GM12878 (cell line): ENCODE measurements around the gene CTSA.

ENCODE experiments used
- BHLHE40 ChIP-seq, 2 experiments: fragments of 450-650 bp in 1 of 2; IDR thresholded peaks; 2 replicates each; pipeline ENCODE4 v1.6.1; 2011 to 2017; ENCODE audit warnings: low read depth in 2 of 2, borderline replicate concordance in 1 of 2, improper control_type of control experiment in 1 of 2, low read length in 1 of 2, mild to moderate bottlenecking in 1 of 2
- BRCA1 ChIP-seq: IDR thresholded peaks from 2 replicates; pipeline ENCODE4 v1.6.1; 2011; ENCODE audit warnings: low read depth, low read length, improper control_type of control experiment
- CEBPB ChIP-seq, 2 experiments: fragments of 150-350 bp in 1 of 2; IDR thresholded peaks; 2 replicates each; pipeline ENCODE4 v1.6.1; 2012 to 2014; ENCODE audit warnings: low read depth in 2 of 2, low read length in 2 of 2, borderline replicate concordance in 1 of 2, inconsistent platforms in 1 of 2
- FOXK2 ChIP-seq: fragments of 450-650 bp; IDR thresholded peaks from 2 replicates; pipeline ENCODE4 v1.6.1; 2017; ENCODE audit warnings: mild to moderate bottlenecking, moderate library complexity
- GABPA ChIP-seq: IDR thresholded peaks from 2 replicates; pipeline ENCODE4 v1.6.1; 2014; ENCODE audit warnings: antibody characterized with exemption, low read depth, mild to moderate bottlenecking, inconsistent platforms
- IKZF1 ChIP-seq: fragments of 450-650 bp; conservative IDR thresholded peaks from 2 replicates; pipeline ENCODE4 v1.6.1; 2017; ENCODE audit warnings: antibody characterized with exemption, mild to moderate bottlenecking
- KLF5 ChIP-seq: fragments of 450-650 bp; IDR thresholded peaks from 2 replicates; pipeline ENCODE4 v1.6.1; 2014; ENCODE audit warnings: mild to moderate bottlenecking; ENCODE audit not compliant: partially characterized antibody
- MXI1 ChIP-seq: fragments of 150-350 bp; IDR thresholded peaks from 2 replicates; pipeline ENCODE4 v1.6.1; 2011; ENCODE audit warnings: low read depth, mild to moderate bottlenecking, inconsistent platforms, low read length, improper control_type of control experiment
- POLR2A ChIP-seq: IDR thresholded peaks from 2 replicates; pipeline ENCODE4 v1.6.1; 2011; ENCODE audit warnings: low read depth, mild to moderate bottlenecking, low read length
- POLR2AphosphoS5 ChIP-seq: IDR thresholded peaks from 2 replicates; pipeline ENCODE4 v1.6.1; 2011; ENCODE audit warnings: mild to moderate bottlenecking, low read length, inconsistent platforms
- SIN3A ChIP-seq: IDR thresholded peaks from 2 replicates; pipeline ENCODE4 v1.6.1; 2012; ENCODE audit warnings: low read depth, low read length, improper control_type of control experiment
- SP1 ChIP-seq: IDR thresholded peaks from one replicate; pipeline ENCODE4 v1.6.1; 2011; ENCODE audit warnings: low read depth, low read length
- SPI1 ChIP-seq: IDR thresholded peaks from 2 replicates; pipeline ENCODE4 v1.6.1; 2011; ENCODE audit warnings: low read depth, mild to moderate bottlenecking, low read length, moderate library complexity, borderline replicate concordance; ENCODE audit not compliant: insufficient read depth
- TF ChIP-seq, protein P1 (sequence below), 3 experiments: IDR thresholded peaks in 2 of 3; conservative IDR thresholded peaks in 1 of 3; 2 replicates each; pipeline ENCODE4 v1.5.1; 2011; ENCODE audit warnings: low read depth in 3 of 3, low read length in 3 of 3, mild to moderate bottlenecking in 3 of 3, control low read depth in 2 of 3, moderate library complexity in 2 of 3, inconsistent platforms in 1 of 3, mixed read lengths in 1 of 3; ENCODE audit not compliant: control insufficient read depth in 2 of 3, insufficient read depth in 1 of 3; ENCODE audit errors: extremely low read depth in 1 of 3

DNA sequence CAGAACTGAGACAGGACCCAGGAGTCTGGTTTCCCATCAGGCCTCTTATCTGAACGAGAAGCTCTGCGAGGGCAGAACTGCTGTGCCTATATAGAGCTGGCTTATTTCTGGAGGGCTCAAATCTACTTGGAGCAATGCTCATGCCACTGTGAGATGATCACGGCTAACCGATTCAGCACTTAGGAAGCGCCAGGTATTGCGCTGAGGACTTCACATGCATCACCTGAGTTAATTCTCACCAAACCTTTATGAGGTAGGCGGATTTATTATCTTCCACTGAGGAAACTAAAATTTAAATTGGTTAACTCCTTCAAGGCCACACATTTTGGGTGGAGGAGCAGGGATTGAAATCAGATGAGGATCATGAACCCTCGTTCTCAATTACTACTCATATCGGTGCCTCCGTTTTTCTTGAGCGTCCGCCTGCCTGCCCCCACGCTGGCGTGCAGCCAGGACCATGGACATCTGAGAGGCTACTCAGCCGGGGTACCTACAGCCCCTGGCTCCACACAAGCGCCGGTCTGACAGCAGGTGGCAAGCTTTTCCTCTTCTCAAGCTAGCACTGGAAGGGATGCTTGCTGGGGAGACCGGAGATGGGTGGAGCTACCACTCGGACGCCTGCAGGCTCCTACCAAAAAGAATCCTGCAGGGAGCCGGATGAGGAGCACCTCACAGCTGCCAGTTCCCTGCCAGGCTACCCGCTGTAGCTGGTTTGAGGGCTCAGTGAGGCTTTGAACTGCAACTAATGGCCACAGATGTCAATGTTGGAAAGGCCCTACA, 42.3 kb downstream of the CTSA start:
- TF ChIP-seq, protein P1, sequence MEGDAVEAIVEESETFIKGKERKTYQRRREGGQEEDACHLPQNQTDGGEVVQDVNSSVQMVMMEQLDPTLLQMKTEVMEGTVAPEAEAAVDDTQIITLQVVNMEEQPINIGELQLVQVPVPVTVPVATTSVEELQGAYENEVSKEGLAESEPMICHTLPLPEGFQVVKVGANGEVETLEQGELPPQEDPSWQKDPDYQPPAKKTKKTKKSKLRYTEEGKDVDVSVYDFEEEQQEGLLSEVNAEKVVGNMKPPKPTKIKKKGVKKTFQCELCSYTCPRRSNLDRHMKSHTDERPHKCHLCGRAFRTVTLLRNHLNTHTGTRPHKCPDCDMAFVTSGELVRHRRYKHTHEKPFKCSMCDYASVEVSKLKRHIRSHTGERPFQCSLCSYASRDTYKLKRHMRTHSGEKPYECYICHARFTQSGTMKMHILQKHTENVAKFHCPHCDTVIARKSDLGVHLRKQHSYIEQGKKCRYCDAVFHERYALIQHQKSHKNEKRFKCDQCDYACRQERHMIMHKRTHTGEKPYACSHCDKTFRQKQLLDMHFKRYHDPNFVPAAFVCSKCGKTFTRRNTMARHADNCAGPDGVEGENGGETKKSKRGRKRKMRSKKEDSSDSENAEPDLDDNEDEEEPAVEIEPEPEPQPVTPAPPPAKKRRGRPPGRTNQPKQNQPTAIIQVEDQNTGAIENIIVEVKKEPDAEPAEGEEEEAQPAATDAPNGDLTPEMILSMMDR (IDR thresholded peaks at IDR 0.05 in 2 of 3, conservative IDR thresholded peaks at IDR 0.05 in 1 of 3; ENCODE audit: control insufficient read depth in 2 of 3, extremely low read depth in 1 of 3, insufficient read depth in 1 of 3, low read depth in 3 of 3, low read length in 3 of 3) = peak; percentile 28 to 67 (median 49); a peak in 4 of 6 replicates
- TF ChIP-seq SP1 (no peak), BHLHE40 (IDR thresholded peaks at IDR 0.05; ENCODE audit: borderline replicate concordance in 1 of 2, low read depth in 2 of 2, low read length in 1 of 2) (no peak), POLR2A (no peak), SIN3A (no peak), MXI1 (0 out of 2 replicates have a peak, but pooled peaks have one; percentile 11), SPI1 (no peak), BRCA1 (no peak), FOXK2 (no peak), IKZF1 (no peak; the same call in 1 of the 2 replicates), KLF5 (no peak), POLR2AphosphoS5 (peak; percentile 46; the same call in 1 of the 2 replicates), GABPA (no peak), CEBPB (IDR thresholded peaks at IDR 0.05; ENCODE audit: borderline replicate concordance in 1 of 2, low read depth in 2 of 2, low read length in 2 of 2) (no peak)
